ENCODE data around the gene HNRNPR.
"Not testable (repeated sequence)": the region's sequence is repeated elsewhere in the genome, so short reads cannot be mapped to it uniquely, and the experiment has no call there.

Gene HNRNPR

DNA sequence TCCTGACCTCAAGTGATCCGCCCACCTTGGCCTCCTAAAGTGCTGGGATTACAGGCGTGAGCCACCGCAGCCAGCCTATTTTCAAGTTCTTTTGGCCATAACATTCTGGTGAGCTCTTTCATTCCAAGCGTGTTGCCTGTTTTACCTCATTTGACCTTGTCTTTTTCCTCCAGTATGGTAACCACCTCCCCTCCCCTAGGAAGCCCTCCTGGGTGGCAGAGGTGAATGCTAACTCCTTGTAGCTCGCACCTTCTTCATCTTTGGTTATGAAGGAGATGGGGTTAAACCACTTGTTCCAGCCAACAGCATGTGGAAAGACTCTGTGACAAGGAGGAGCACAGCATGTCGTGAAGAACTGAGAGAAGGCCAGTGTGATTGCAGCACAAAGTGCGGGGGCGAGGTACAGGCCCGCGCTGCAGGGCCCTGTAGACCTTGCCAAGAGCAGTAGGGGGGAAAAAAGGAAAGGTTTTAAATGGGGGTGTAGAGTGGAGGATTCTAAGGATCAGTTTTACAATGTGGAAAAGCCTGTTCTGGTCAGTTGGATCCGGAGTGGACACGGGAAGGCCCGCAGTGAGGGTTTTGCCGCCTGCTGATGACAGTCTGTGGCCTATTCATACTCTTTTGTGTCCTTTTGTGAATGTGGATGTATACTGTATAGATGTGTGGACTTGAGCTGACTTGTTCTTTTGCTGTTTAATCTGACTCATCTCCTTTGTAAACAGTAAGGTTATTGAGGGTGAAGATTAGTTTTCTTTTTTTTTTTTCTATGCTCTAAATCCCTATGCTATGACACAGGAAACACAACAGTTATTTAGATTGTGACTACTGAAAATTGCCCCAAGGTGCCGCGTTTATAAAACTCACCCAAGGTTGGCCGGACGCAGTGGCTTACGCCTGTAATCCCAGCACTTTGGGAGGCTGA, 33.1 kb upstream of the HNRNPR start:
- ChIA-PET POLR2A (ENCODE audit: low non-redundant PET) (interaction anchor here (0.6 to 0.7 kb wide), 2 partner anchors 9 to 27 kb away, joined by 3 to 5 read pairs; no protein-coding TSS in a partner anchor), CTCF (interaction anchor here (0.5 to 0.8 kb wide), 3 partner anchors 26 to 168 kb away, joined by 3 to 13 read pairs (median 5); no protein-coding TSS in a partner anchor)
- DNase-seq (ENCODE audit: low spot score) = peak; percentile 86
- TF ChIP-seq, protein P1, sequence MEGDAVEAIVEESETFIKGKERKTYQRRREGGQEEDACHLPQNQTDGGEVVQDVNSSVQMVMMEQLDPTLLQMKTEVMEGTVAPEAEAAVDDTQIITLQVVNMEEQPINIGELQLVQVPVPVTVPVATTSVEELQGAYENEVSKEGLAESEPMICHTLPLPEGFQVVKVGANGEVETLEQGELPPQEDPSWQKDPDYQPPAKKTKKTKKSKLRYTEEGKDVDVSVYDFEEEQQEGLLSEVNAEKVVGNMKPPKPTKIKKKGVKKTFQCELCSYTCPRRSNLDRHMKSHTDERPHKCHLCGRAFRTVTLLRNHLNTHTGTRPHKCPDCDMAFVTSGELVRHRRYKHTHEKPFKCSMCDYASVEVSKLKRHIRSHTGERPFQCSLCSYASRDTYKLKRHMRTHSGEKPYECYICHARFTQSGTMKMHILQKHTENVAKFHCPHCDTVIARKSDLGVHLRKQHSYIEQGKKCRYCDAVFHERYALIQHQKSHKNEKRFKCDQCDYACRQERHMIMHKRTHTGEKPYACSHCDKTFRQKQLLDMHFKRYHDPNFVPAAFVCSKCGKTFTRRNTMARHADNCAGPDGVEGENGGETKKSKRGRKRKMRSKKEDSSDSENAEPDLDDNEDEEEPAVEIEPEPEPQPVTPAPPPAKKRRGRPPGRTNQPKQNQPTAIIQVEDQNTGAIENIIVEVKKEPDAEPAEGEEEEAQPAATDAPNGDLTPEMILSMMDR (conservative IDR thresholded peaks at IDR 0.05; ENCODE audit: low read depth) = no peak
- peak overlapping the region; percentile 97 for H3K27ac ChIP-seq

DNA sequence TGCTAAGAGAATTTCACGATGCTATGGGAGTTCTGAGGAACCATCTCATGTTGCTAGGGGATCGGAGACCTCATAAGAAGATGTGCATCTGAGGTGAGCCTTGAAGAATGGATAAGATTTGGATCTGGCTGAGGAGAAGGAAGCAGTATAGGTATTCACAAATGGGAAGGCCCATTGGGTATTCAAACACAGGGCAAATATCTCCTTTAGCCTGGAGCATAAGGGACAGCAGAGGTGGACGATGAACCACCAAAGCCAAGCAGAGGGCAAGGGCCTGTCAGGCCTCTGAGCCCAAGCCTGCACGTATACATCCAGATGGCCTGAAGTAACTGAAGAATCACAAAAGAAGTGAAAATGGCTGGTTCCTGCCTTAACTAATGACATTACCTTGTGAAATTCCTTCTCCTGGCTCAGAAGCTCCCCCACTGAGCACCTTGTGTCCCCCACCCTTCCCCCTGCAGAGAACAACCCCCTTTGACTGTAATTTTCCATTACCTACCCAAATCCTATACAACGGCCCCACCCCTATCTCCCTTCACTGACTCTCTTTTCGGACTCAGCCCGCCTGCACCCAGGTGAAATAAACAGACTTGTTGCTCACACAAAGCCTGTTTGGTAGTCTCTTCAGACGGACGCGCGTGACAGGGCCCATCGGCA, 30.1 kb upstream of the HNRNPR start:
- H3K27ac ChIP-seq = peak overlapping the region; percentile 97
- CTCF ChIA-PET; POLR2A ChIA-PET (ENCODE audit: low non-redundant PET); DNase-seq (ENCODE audit: low spot score): not testable (repeated sequence)

- no peak for DNase-seq (ENCODE audit: low spot score)
- TF ChIP-seq, protein P1 (conservative IDR thresholded peaks at IDR 0.05; ENCODE audit: low read depth) = no peak
- ChIA-PET CTCF (interaction anchor here (1.4 kb wide), 1 partner anchor 32 kb away, joined by 4 read pairs; no protein-coding TSS in a partner anchor), POLR2A (ENCODE audit: low non-redundant PET) (no interaction called here)
- peak overlapping the region; percentile 44 for H3K27ac ChIP-seq
These were observed 28.1 kb upstream of the HNRNPR start for GRCh38 chr1:23371987-23372880.

- POLR2A ChIA-PET (ENCODE audit: low non-redundant PET) = interaction anchor here (0.7 kb wide), 1 partner anchor 1576 kb away, joined by 7 read pairs; no protein-coding TSS in a partner anchor
- CTCF ChIA-PET = interaction anchor here (0.7 to 1.4 kb wide), 2 partner anchors 33 to 47 kb away, joined by 4 to 5 read pairs; no protein-coding TSS in a partner anchor
- TF ChIP-seq, protein P1 (conservative IDR thresholded peaks at IDR 0.05; ENCODE audit: low read depth) = no peak
- peak overlapping the region; percentile 77 for H3K27ac ChIP-seq
- no peak for DNase-seq (ENCODE audit: low spot score)
These were observed 26.9 kb upstream of the HNRNPR start for GRCh38 chr1:23370709-23371584.

GRCh38 chr1:23370330-23370708, 26.2 kb upstream of the HNRNPR start:
- TF ChIP-seq, protein P1 (conservative IDR thresholded peaks at IDR 0.05; ENCODE audit: low read depth) = no peak
- CTCF ChIA-PET = interaction anchor here (0.7 to 1.5 kb wide), 2 partner anchors 33 to 47 kb away, joined by 5 to 6 read pairs; no protein-coding TSS in a partner anchor
- H3K27ac ChIP-seq = peak overlapping the region; percentile 77
- no peak for DNase-seq (ENCODE audit: low spot score)
- POLR2A ChIA-PET (ENCODE audit: low non-redundant PET) = interaction anchor here (0.7 kb wide), 1 partner anchor 1577 kb away, joined by 7 read pairs; no protein-coding TSS in a partner anchor

Measured in RWPE1 (cell line).